DMS153 (cell line): ENCODE data around the gene B3GNT5.

Experiments
- DNase-seq: peaks from one replicate; lab custom pipeline; 2025; lab: John Stamatoyannopoulos, UW

The B3GNT5 gene

GRCh38 chr3:183293966-183294365 lies 40.9 kb downstream of the B3GNT5 start:
- no peak for DNase-seq

DNA sequence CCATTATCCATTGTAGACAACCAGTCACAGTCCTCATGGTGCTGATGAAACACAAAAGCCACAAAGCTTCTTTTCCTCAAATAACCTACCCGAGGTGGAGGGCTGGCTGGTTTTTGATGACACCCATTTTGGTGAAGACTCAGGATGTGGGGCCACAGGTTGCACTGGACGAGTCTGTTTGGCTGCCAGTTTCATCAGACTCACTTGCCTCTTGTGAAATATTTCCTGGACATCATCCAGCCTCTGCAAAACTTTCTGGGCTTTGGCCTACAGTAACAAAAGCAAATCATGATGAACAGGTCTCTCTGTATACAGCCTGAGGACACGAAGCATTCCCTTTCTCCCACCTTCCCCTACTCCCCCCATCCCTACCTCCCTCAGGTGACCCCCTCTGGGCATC lies 42.2 kb downstream of the B3GNT5 start:
- no peak for DNase-seq

GRCh38 chr3:183296944-183297343 lies 43.9 kb downstream of the B3GNT5 start:
- DNase-seq: no peak

GRCh38 chr3:183298701-183299153 lies 45.7 kb downstream of the B3GNT5 start:
- no peak for DNase-seq

- no peak for DNase-seq
These were observed 46.9 kb downstream of the B3GNT5 start for GRCh38 chr3:183299976-183300375.

DNA sequence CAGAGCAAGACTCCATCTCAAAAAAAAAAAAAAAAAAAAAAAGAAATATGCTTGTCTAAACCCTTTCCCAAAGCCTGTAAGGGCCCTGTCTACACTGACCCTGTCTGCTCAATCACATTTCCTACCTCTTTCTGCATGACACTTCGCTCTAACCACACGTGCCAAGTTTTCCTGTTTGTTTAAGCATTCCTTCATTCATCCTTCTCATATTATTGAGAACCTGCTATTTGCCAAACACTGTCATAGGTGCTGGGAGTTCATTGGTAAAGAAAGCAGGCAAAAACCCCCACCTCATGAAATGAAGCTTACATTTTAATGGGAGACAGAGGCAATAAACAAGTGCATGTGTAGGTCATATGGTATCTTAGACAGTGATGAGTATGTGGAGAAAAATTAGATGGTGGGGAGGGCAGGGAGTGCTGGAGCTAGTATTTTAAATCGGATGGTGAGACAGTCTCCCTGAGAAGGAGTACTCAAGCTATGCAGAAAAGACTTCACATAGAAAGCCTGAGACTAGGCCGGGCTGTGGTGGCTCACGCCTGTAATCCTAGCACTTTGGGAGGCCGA lies 48.0 kb downstream of the B3GNT5 start:
- no peak for DNase-seq

GRCh38 chr3:183301937-183302580 lies 49.0 kb downstream of the B3GNT5 start:
- DNase-seq: no peak

DNA sequence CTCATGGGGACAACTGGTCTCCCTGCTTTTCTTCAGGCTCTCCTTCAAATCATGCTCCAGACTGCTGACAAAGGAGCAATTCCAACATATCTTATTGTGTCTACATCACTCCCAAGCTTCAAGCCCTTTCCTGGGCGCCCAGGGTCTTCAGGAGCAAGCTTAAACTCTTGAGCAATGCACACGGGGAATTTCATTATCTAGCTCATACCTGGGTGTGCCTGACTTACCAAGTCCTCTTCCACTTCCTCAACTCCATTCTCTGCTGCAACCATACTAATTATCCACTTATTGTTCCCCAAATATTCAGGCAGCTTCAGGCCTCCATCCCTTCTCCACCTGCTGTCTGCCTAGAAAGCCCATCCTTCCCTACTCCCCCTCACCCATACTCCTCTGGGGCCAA lies 50.6 kb downstream of the B3GNT5 start:
- no peak for DNase-seq

DNA sequence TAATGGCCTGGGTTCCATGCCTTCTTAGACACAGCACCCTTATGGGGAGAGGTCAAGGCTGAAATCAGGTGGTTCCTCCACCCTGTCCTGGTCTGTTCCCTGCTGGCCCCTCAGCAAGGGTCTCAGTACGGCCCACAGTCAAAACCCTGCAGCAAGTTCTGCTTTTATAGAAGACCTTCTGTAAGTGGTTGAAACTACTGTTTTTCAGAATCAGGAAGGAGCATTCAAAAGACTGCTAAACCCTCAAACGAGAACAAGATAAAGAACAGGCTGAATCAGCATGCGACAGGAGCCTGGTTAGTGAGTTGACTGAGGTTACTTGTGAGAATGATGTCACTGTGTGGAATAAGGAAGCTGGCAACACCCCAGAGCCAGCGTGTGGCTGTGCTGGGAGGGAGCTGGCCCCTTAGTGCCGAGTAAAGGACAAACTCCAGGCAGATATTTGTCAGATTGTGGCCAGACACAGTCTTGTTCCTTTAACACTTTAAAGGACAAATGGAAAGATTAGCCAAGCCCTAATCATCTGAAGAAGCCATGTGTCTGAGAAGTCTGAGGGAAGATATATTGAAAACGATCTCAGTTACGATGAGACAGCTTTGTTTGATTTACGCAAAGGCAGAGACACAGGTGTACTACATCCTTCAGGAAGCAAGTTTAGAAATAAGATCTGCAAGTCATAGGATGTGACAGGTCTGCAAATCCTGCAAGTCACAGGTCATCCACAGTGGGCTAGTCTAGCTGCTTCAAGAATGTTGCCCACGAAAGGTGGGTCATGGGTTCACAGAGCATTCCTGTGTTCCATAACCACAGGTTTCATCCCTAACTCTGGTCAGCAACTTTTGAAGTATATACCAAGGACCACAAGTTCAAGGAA lies 54.0 kb downstream of the B3GNT5 start:
- DNase-seq: no peak

GRCh38 chr3:183307749-183308148 lies 54.7 kb downstream of the B3GNT5 start:
- no peak for DNase-seq

DNA sequence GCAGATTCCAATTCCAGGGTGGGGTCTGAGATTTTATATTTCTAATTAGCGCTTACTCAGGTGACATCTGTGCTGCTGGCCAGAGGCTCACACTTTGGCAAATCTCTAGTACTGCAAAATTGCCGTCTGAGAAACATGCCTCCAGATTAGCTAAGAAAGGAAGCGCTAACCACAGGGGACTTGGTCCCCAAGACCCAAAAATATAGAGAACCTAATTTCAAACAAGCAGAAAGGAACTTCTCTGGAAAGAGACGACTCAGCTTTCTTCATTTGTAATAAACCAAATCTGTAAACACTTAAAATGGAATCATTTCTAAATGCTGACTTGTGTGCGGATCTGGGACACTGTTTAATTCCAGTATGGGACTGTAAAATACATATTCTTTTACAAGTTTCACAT lies 55.7 kb downstream of the B3GNT5 start:
- DNase-seq: no peak

- no peak for DNase-seq
These were observed 56.2 kb downstream of the B3GNT5 start for GRCh38 chr3:183309276-183309675.

DNA sequence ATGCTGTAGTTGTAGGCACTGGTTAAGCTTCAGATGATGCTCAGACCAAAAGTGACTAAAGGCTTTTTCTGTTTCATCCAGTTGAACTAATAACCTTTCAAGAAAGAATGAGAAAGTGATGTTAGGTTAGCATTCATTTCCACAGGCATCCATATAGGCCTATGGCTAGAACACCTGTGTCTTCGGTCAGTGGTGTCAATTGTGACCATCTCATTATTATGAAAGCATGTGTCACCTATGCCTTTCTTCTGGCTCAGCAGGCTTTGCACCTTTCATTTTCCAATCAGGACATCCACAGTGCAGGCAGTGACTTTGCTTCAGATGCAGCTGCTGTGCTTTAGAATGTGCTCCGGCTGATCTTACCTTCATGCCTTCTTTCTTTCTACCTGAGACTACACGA lies 57.9 kb downstream of the B3GNT5 start:
- no peak for DNase-seq

GRCh38 chr3:183312433-183312832 lies 59.4 kb downstream of the B3GNT5 start:
- no peak for DNase-seq

DNA sequence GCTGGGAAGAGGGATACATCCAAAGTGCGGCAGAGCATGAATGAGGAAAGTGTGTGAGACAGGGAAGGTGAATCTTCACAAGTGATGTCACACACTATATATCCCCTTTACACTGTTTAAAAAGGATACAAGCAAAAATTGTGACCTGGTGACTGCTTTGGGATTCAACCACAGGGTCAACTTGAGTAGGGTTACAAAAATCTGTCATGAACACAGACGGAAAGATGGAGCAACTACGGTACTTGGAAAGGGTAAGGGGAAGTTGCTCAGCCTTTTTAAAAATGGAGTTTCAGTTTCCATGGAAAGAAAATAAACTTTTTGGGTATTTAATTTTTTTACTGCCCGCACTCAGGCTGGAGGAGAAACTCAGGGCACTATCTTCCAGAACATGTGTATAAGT lies 60.3 kb downstream of the B3GNT5 start:
- DNase-seq: no peak

- DNase-seq: no peak
These were observed 60.7 kb downstream of the B3GNT5 start for GRCh38 chr3:183313764-183314163.

DNA sequence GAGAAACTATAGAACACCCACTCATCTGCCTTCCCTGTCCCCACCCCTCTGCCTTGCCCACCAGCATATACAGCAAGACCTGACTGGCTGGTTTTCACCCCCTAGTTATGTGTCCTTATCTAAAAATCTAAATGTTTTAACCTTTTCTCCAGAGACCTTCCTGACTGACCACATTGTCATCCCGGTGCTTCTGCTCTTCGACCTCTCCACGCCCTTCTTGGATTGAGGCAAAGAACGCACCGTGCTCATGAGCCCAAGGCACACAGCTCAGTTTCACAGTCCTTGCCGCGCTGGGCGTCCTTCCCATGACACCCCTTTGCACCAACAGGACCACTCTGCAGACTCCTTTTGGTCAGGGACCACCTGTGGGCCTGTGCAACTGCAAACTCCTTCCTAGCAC lies 62.7 kb downstream of the B3GNT5 start:
- no peak for DNase-seq

DNA sequence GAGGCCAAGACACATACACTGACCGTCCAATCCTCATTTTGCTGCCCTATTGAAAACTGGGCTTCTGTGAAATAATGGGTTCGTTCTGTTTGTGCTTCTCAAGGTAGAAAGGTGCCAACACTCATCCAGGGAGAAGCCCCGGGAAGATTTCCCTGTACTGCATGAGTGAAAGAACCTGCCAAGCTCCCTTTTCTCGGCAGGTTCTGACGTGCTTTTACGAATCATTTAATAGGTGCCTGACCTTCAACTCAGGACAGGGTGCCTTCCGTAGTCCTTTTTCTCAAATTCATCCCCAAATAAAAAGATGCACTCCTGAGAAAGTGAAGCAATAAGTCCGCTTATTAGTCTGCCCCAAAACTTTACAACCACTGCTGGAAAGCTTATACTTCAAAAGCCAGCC lies 64.2 kb downstream of the B3GNT5 start:
- DNase-seq: no peak

GRCh38 chr3:183317886-183318865 lies 65.1 kb downstream of the B3GNT5 start:
- no peak for DNase-seq

DNA sequence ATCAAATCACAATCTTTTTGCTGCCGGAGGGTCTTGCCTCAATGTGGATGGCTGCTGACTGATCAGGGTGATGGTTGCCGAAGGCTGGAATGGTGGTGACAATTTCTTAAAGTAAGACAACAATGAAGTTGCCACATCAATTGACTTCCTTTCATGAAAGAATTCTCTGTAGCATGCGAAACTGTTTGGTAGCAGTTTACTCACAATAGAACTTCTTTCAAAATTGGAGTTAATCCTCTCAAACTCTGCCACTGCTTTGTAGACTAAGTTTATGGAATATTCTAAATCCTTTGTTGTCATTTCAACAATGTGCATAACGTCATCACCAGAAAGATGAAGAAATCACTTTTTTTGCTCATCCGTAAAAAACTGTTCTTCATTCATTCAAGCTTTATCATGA lies 65.8 kb downstream of the B3GNT5 start:
- no peak for DNase-seq

DNA sequence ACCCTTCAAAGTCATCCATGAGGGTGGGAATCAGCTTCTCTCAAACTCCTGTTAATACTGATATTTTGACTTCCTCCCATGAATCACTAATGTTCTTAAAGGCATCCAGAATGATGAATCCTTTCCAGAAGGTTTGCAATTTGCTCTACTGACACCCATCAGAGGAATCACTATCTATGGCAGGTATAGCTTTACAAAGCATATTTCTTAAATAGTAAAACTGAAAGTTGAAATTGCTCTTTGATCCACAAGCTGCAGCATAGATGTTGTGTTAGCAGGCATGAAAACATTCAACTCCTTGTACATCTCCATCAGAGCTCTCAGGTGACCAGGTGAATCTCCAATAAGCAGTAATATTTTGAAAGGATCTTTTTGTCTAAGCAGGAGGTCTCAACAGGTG lies 66.3 kb downstream of the B3GNT5 start:
- no peak for DNase-seq
